Cardiac fibroblast (primary cell): ENCODE results near the gene TDRD12.

Experiments
- DNase-seq, 2 donors: peaks; one replicate each; pipeline versions ENCODE4 v3.0.0 to v3.0.0-alpha.2; 2010; ENCODE audit warnings: low read depth in 2 of 2
- H3K4me3 ChIP-seq, 2 donors: replicated peaks in 1 of 2; 1 replicate in 1 of 2; 2 replicates in 1 of 2; pipeline ENCODE4 v1.5.1; 2011; ENCODE audit warnings: low read depth in 2 of 2, low read length in 2 of 2, mild to moderate bottlenecking in 2 of 2, moderate library complexity in 1 of 2
- CTCF ChIP-seq: IDR thresholded peaks from one replicate; pipeline ENCODE4 v1.5.1; 2011; ENCODE audit warnings: low read depth, mild to moderate bottlenecking, low read length, inconsistent platforms

TDRD12 gene

GRCh38 chr19:32819419-32820400, 100.1 kb downstream of the TDRD12 start:
- TF ChIP-seq CTCF: no peak
- no peak for DNase-seq
- no peak overlapping the region for H3K4me3 ChIP-seq

- H3K4me3 ChIP-seq: no peak overlapping the region
- DNase-seq: no peak
- TF ChIP-seq CTCF: no peak
These were observed 103.6 kb downstream of the TDRD12 start for GRCh38 chr19:32822916-32823746.

GRCh38 chr19:32823747-32824102, 104.2 kb downstream of the TDRD12 start:
- TF ChIP-seq CTCF: no peak
- H3K4me3 ChIP-seq: no peak overlapping the region
- no peak for DNase-seq

GRCh38 chr19:32824191-32824751, 104.7 kb downstream of the TDRD12 start:
- no peak for TF ChIP-seq CTCF
- no peak for DNase-seq
- H3K4me3 ChIP-seq: no peak overlapping the region

- no peak for DNase-seq
- no peak overlapping the region for H3K4me3 ChIP-seq
- no peak for TF ChIP-seq CTCF
These were observed 105.5 kb downstream of the TDRD12 start for GRCh38 chr19:32824916-32825608.

GRCh38 chr19:32828139-32828538, 108.6 kb downstream of the TDRD12 start:
- no peak overlapping the region for H3K4me3 ChIP-seq
- DNase-seq: no peak
- no peak for TF ChIP-seq CTCF
